Measurements from ENCODE around the gene SMAD1.

The SMAD1 gene

GRCh38 chr4:145583191-145584055 lies 101.8 kb downstream of the SMAD1 start:
- TF ChIP-seq GATA3 (IDR thresholded peaks at IDR 0.05; ENCODE audit: low read depth, low read length) (no peak), GATA2 (IDR thresholded peaks at IDR 0.05; ENCODE audit: low read depth, low read length) (no peak)

DNA sequence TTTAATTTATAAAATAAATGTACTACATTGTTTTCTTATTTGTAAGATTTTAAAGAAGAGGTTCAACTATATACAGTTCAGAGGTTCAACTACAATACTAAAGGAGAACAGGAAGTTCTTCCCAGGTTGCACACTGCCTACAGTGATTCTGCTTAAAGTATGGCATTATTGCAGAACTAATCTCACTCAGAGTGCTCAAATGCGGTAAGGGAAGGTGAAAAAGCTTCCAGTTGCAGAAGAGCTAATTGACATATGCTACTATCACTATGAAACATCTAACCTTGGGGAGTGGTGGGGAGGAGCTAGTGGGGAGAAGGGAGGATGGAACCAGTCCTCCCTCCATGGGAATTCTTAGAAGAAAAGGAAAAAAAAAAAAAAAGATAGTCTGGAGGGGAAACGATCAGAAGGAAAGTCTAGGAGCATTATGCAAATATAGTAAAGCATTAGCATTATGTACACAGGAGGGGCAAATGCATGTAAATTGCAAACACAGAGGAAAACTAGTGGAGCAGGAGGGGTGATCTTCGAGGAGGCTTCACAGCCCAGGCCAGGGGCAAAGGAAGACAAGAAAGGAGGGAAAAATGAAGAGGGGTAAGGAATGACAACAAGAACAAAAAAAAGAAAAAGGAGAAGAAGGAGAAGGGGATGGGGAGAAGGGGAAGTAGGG lies 105.6 kb downstream of the SMAD1 start:
- TF ChIP-seq GATA3 (IDR thresholded peaks at IDR 0.05; ENCODE audit: low read depth, low read length) (no peak), GATA2 (IDR thresholded peaks at IDR 0.05; ENCODE audit: low read depth, low read length) (no peak)

DNA sequence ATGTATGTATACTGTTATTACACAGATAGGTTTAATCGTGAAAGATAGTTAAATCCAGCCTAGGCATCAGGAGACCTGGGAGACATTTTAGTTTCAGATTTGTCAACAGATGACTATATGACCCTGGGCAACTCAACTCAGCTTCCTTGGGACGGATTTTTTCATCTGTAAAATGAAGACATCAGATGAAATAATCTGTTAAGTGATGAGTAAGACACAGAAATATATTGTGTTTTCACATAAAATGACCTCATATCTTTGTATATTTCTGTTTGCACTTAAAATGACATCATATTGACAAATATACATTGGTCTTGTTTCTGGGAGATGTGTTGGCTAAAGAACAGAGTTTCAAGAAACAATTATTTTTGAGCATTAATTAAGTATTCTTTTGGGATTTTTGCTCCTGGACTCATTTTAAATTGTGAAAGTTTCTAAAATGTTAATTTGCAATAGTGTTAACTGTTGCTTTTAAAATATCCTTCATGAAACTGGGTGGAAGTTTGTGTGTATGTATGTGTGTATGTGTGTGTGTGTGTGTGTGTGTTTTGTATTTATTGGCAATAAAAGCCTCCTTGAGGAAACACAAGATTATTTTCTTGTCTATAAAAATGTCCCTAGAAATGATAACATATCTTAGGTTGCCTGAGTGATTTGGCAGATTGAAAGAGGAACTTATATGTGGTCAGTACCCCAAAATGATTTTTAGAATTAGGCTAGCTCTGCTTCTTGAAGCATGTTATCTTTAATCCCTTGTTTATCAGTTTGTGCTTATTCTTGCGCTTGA lies 108.5 kb downstream of the SMAD1 start:
- TF ChIP-seq GATA3 (IDR thresholded peaks at IDR 0.05; ENCODE audit: low read depth, low read length) (no peak), GATA2 (IDR thresholded peaks at IDR 0.05; ENCODE audit: low read depth, low read length) (no peak)

DNA sequence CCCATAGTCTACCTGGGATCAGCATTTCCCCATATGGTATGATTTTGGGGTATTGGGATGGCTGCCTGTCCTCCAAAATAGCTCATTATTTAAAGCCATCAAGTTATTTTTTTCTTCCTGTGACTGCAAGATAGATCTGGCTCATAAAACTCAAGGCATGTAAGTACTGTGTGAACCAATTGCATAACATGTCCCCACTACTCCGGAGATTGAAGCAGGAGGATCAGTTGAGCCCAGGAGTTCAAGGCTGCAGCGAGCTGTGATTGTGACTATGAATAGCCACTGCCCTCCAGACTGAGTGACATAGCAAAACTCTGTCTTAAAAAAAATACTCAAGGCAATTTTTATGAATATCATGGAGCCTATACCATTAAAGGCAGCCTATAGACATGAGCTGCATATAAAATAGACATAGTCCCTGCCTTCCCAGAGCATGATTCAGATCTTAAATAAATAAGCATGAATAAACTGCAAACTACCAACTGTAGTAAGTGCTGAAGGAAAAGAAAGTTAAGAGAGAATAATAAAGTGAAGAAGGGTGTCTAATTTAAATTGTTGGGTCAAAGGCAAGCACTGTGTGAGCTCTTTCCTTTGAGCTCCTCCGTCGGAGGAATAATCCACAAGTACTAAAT lies 120.6 kb downstream of the SMAD1 start:
- no peak for TF ChIP-seq GATA3 (IDR thresholded peaks at IDR 0.05; ENCODE audit: low read depth, low read length)
- TF ChIP-seq GATA2 (IDR thresholded peaks at IDR 0.05; ENCODE audit: low read depth, low read length) = no peak

DNA sequence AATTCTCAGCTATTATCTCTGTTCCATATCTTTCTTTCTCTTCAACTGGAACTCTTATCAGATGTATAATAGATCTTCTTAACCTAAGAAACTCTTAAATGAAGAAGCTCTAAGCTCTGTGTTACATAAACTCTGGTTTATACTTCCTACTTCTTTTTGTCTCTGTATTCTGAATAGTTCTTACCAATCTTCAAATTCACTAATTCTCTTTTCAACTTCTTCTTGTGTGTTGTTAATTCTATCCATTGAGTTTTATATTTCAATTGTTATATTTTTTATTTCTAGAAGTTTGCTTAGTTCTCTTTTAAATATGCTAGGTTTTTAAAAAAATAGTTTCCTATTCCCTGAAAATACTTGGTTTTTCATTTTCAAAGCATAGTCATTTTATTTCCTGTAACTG lies 124.3 kb downstream of the SMAD1 start:
- TF ChIP-seq GATA3 (IDR thresholded peaks at IDR 0.05; ENCODE audit: low read depth, low read length) = no peak
- no peak for TF ChIP-seq GATA2 (IDR thresholded peaks at IDR 0.05; ENCODE audit: low read depth, low read length)

All from SH-SY5Y (cell line).